ENCODE measurements around the gene ARMC2.

DNA sequence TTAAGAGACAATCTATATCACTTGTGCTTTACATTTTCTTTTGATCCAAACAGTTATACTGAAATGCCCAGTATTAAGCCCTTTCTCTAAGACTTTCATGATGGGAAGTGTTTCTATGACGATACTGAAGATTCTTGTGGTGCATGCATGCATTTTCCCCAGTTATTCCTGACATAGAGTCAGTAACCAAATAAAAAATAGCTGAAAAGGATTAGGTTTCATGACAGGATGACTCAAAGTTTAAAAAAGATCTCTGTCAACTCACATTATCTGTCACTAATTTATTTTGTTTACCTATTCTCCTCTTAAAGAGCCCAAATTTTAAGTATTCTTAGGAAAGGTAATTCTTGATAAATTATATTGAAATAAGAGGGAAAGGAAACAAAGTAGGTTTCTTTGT is 148.0 kb downstream of the ARMC2 start:
- TF ChIP-seq, protein P1, sequence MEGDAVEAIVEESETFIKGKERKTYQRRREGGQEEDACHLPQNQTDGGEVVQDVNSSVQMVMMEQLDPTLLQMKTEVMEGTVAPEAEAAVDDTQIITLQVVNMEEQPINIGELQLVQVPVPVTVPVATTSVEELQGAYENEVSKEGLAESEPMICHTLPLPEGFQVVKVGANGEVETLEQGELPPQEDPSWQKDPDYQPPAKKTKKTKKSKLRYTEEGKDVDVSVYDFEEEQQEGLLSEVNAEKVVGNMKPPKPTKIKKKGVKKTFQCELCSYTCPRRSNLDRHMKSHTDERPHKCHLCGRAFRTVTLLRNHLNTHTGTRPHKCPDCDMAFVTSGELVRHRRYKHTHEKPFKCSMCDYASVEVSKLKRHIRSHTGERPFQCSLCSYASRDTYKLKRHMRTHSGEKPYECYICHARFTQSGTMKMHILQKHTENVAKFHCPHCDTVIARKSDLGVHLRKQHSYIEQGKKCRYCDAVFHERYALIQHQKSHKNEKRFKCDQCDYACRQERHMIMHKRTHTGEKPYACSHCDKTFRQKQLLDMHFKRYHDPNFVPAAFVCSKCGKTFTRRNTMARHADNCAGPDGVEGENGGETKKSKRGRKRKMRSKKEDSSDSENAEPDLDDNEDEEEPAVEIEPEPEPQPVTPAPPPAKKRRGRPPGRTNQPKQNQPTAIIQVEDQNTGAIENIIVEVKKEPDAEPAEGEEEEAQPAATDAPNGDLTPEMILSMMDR (IDR thresholded peaks at IDR 0.05) = no peak
- TF ChIP-seq EZH2phosphoT487 (IDR thresholded peaks at IDR 0.05) = no peak
- TF ChIP-seq EZH2 (IDR thresholded peaks at IDR 0.05) = no peak
